K562 (cell line): ENCODE measurements around the gene DHX35. TPM values are rescaled to one million over a fixed set of nuclear protein-coding genes. Genes with fewer than 3 reads are reported as not detected.
A peak's percentile ranks its signal among the peaks of the same experiment; 100 is the strongest.

Experiments
- ATAC-seq: fragments of 200-7000 bp; cut with Tn5 transposase; 3 replicates; pipeline ENCODE4 v1.9.1; 2020; ENCODE audit warnings: moderate library complexity
- BruUV-seq: library from RNA; stranded (reverse); fragments of 400-500 nt; replicated peaks from 2 replicates; lab custom pipeline; 2021; lab: Mats Ljungman, UMichigan
- CTCF ChIA-PET: fragments of 300-600 bp; formaldehyde crosslinking; extraction: SDS; loops from one replicate; lab custom pipeline; 2021; ENCODE audit warnings: low intra/inter-chr PET ratio; lab: Yijun Ruan, JAX
- POLR2A ChIA-PET: fragments of 300-600, 350-650 bp; sonication (Branson Sonifier 250); formaldehyde crosslinking; extraction: SDS; loops from one replicate; lab custom pipeline; 2021; ENCODE audit warnings: antibody characterized with exemption, inconsistent platforms; lab: Yijun Ruan, JAX
- DNase-seq, 4 experiments: peaks; one replicate each; pipeline versions ENCODE4 v3.0.0 to v3.0.0-alpha.2; 2011 to 2018; ENCODE audit warnings: low spot score in 3 of 4, mixed read lengths in 3 of 4; ENCODE audit errors: extremely low read depth in 1 of 4
- FAIRE-seq: peaks from 2 replicates; lab custom pipeline; 2011; peaks lifted over from hg19 to GRCh38; lab: Jason Lieb, UNC
- H2AFZ ChIP-seq: 2 replicates; pipeline ENCODE4 v1.6.0; 2011; ENCODE audit warnings: low read depth, low read length, control low read depth, inconsistent platforms
- H3K27ac ChIP-seq: fragments of 200-600 bp; 3 replicates; pipeline ENCODE4 v1.8.0; 2011; ENCODE audit warnings: low read depth, mild to moderate bottlenecking, control low read depth, inconsistent platforms, low read length, moderate library complexity, mixed read lengths; ENCODE audit errors: extremely low read depth
- H3K27me3 ChIP-seq, 2 experiments: fragments of 300-600 bp in 1 of 2; 2 replicates in 1 of 2; 3 replicates in 1 of 2; pipeline versions ENCODE4 v1.6.0 to v1.8.0; 2011; ENCODE audit warnings: inconsistent platforms in 2 of 2, low read length in 2 of 2, mild to moderate bottlenecking in 1 of 2, mixed read lengths in 1 of 2, moderate library complexity in 1 of 2; ENCODE audit not compliant: control insufficient read depth in 2 of 2, insufficient read depth in 2 of 2
- H3K36me3 ChIP-seq: fragments of 300-600 bp; 3 replicates; pipeline ENCODE4 v1.8.0; 2011; ENCODE audit warnings: mild to moderate bottlenecking, low read length, inconsistent platforms; ENCODE audit not compliant: control insufficient read depth, insufficient read depth
- H3K4me1 ChIP-seq, 2 experiments: fragments of 200-600 bp in 1 of 2; replicated peaks in 1 of 2; 2 replicates in 1 of 2; 3 replicates in 1 of 2; pipeline versions ENCODE4 v1.5.1 to v1.8.0; 2011; ENCODE audit warnings: inconsistent platforms in 2 of 2, low read length in 2 of 2, mild to moderate bottlenecking in 1 of 2, mixed read lengths in 1 of 2, moderate library complexity in 1 of 2; ENCODE audit not compliant: control insufficient read depth in 2 of 2, insufficient read depth in 2 of 2
- H3K4me2 ChIP-seq: 2 replicates; pipeline ENCODE4 v1.6.1; 2011; ENCODE audit warnings: low read length, control low read depth, inconsistent platforms, mixed read lengths; ENCODE audit not compliant: insufficient read depth
- H3K4me3 ChIP-seq: fragments of 200-600 bp; sonication (generic), shearing (Covaris generic); 2 replicates; pipeline ENCODE4 v1.5.1; 2016; ENCODE audit warnings: control low read depth, inconsistent platforms
- H3K79me2 ChIP-seq: fragments of 200-600 bp; 3 replicates; pipeline ENCODE4 v1.8.0; 2011; ENCODE audit warnings: low read length, inconsistent platforms; ENCODE audit not compliant: control insufficient read depth, insufficient read depth
- H3K9ac ChIP-seq, 2 experiments: 2 replicates each; pipeline versions ENCODE4 v1.6.0 to v1.6.1; 2011; ENCODE audit warnings: low read depth in 2 of 2, low read length in 2 of 2, control low read depth in 1 of 2, inconsistent platforms in 1 of 2, mild to moderate bottlenecking in 1 of 2, mixed read lengths in 1 of 2; ENCODE audit not compliant: insufficient read depth in 1 of 2
- H3K9me1 ChIP-seq: one replicate; pipeline ENCODE4 v1.6.0; 2011; ENCODE audit warnings: inconsistent platforms, mild to moderate bottlenecking, low read length, moderate library complexity; ENCODE audit not compliant: control insufficient read depth, insufficient read depth
- H3K9me3 ChIP-seq: replicated peaks from 2 replicates; pipeline ENCODE4 v1.5.1; 2011; ENCODE audit warnings: low read depth, low read length, inconsistent platforms; ENCODE audit not compliant: control insufficient read depth, insufficient read depth
- H4K20me1 ChIP-seq: replicated peaks from 2 replicates; pipeline ENCODE4 v1.6.1; 2011; ENCODE audit warnings: low read length, inconsistent platforms, mixed read lengths; ENCODE audit not compliant: control insufficient read depth, insufficient read depth
- HOXB6 ChIP-seq: fragments of 250-450 bp; sonication (Bioruptor Pico); IDR thresholded peaks from 2 replicates; pipeline ENCODE4 v1.5.1; 2022; ENCODE audit warnings: mild to moderate bottlenecking, borderline replicate concordance
- NCOA2 ChIP-seq, 2 experiments: fragments of 450-650 bp; IDR thresholded peaks; 2 replicates each; pipeline ENCODE4 v1.6.1; 2018; ENCODE audit warnings: mild to moderate bottlenecking in 2 of 2, moderate library complexity in 1 of 2; ENCODE audit not compliant: partially characterized antibody in 2 of 2
- ZBTB1 ChIP-seq: sonication (generic); formaldehyde crosslinking; IDR thresholded peaks from 2 replicates; pipeline ENCODE4 v1.8.1; 2023; ENCODE audit warnings: missing genetic modification reagents, low read depth, mild to moderate bottlenecking, borderline replicate concordance
- WGBS: fragments of 100-300 bp; shearing (Covaris generic); methylation state at CpG from one replicate; pipeline ENCODE4 v1.1.6; 2016; ENCODE audit warnings: low coverage, mixed read lengths; ENCODE audit not compliant: insufficient coverage; ENCODE audit errors: missing lambda C conversion rate; 5-methylcytosine and 5-hydroxymethylcytosine counted together
- in situ Hi-C: fragments of 300-500 bp; cut with MboI; formaldehyde crosslinking; loops from 4 replicates; pipeline ENCODE4 v1.15.0; 2018; ENCODE audit warnings: inconsistent platforms, mixed read lengths
- intact Hi-C: fragments of 100-400 bp; cut with micrococcal nuclease; formaldehyde crosslinking; loops from 2 replicates; pipeline ENCODE4 v1.14.2; 2022
- polyA plus RNA-seq, 8 experiments: library from polyadenylated mRNA; depleted of rRNA in 4 of 8; stranded (reverse) in 5 of 8; unstranded in 3 of 8; fragments of >200 nt; fragmentation: Nextera tagmentation in 2 of 8; fragmentation: Illumina TruSeq in 1 of 8; extraction: Ambion mirVana in 2 of 8; extraction: Trizol in 1 of 8; gene quantifications; 2 replicates each; pipeline versions ENCODE4 v1.2.1 to v1.2.3, GENCODE V29; 2011 to 2014; ENCODE audit warnings: inconsistent platforms in 1 of 8, missing spikeins in 1 of 8
- total RNA-seq, 7 experiments: library from RNA; depleted of rRNA in 6 of 7; stranded (reverse); fragments of >200 nt in 6 of 7; fragmentation: Illumina TruSeq in 2 of 7; extraction: Trizol in 2 of 7; gene quantifications; 2 replicates each; pipeline versions ENCODE4 v1.2.1 to v1.2.3, GENCODE V29; 2011 to 2021; ENCODE audit warnings: low replicate concordance in 1 of 7
- TF ChIP-seq, protein P1 (sequence below): IDR thresholded peaks from 3 replicates; pipeline ENCODE4 v1.6.1; 2011; ENCODE audit warnings: borderline replicate concordance, mild to moderate bottlenecking, moderate library complexity; ENCODE audit not compliant: insufficient read length; ENCODE audit errors: extremely low read depth
- TF ChIP-seq, protein P2 (sequence below): fragments of 250-450 bp; sonication (Bioruptor Pico); IDR thresholded peaks from 2 replicates; pipeline ENCODE4 v1.8.0; 2022; ENCODE audit warnings: moderate library complexity, mild to moderate bottlenecking, inconsistent platforms
- TF ChIP-seq, protein P3 (sequence below): IDR thresholded peaks from 2 replicates; pipeline ENCODE4 v1.6.1; 2011; ENCODE audit warnings: borderline replicate concordance, low read depth, mild to moderate bottlenecking, moderate library complexity, low read length; ENCODE audit not compliant: insufficient read depth, poor library complexity, severe bottlenecking
- TF ChIP-seq, protein P4 (sequence below): fragments of 450-650 bp; formaldehyde crosslinking; IDR thresholded peaks from 2 replicates; pipeline ENCODE4 v1.4.0; 2020; ENCODE audit warnings: mild to moderate bottlenecking, moderate library complexity

Gene DHX35
- total and polyA plus RNA-seq, 9 of the 15 experiments (the other 6 are each of a cell fraction or from before 2014, with no cell fraction given) = 6.5 to 25.6 (median 16.9) TPM

DNA sequence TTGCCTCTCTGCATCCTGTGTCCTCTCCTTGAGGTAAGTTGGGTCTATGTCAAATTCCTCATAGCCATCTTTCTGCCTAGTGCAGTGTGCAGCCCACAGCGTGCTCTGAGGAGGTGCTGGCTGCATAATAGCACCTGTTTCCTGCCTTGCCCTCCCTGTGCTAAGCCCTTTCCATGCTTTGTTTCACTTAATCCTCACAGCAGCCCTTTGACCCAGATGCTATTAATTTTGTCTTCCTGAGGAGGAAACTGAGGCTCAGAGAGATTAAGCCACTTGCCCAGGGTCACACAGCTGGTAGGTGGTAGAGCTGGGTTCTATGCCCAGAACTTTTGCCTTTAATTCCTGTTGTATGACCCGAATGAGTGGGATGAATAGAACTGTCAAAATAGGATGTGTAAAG lies 22.5 kb upstream of the DHX35 start (continued):
- TF ChIP-seq, protein P1, sequence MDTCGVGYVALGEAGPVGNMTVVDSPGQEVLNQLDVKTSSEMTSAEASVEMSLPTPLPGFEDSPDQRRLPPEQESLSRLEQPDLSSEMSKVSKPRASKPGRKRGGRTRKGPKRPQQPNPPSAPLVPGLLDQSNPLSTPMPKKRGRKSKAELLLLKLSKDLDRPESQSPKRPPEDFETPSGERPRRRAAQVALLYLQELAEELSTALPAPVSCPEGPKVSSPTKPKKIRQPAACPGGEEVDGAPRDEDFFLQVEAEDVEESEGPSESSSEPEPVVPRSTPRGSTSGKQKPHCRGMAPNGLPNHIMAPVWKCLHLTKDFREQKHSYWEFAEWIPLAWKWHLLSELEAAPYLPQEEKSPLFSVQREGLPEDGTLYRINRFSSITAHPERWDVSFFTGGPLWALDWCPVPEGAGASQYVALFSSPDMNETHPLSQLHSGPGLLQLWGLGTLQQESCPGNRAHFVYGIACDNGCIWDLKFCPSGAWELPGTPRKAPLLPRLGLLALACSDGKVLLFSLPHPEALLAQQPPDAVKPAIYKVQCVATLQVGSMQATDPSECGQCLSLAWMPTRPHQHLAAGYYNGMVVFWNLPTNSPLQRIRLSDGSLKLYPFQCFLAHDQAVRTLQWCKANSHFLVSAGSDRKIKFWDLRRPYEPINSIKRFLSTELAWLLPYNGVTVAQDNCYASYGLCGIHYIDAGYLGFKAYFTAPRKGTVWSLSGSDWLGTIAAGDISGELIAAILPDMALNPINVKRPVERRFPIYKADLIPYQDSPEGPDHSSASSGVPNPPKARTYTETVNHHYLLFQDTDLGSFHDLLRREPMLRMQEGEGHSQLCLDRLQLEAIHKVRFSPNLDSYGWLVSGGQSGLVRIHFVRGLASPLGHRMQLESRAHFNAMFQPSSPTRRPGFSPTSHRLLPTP = no peak
- TF ChIP-seq HOXB6 (CRISPR knock-in tag) = no peak
- TF ChIP-seq NCOA2 (IDR thresholded peaks at IDR 0.05; ENCODE audit: partially characterized antibody in 2 of 2) = no peak
- TF ChIP-seq, protein P2, sequence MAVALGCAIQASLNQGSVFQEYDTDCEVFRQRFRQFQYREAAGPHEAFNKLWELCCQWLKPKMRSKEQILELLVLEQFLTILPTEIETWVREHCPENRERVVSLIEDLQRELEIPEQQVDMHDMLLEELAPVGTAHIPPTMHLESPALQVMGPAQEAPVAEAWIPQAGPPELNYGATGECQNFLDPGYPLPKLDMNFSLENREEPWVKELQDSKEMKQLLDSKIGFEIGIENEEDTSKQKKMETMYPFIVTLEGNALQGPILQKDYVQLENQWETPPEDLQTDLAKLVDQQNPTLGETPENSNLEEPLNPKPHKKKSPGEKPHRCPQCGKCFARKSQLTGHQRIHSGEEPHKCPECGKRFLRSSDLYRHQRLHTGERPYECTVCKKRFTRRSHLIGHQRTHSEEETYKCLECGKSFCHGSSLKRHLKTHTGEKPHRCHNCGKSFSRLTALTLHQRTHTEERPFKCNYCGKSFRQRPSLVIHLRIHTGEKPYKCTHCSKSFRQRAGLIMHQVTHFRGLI (CRISPR knock-in tag) = no peak

DNA sequence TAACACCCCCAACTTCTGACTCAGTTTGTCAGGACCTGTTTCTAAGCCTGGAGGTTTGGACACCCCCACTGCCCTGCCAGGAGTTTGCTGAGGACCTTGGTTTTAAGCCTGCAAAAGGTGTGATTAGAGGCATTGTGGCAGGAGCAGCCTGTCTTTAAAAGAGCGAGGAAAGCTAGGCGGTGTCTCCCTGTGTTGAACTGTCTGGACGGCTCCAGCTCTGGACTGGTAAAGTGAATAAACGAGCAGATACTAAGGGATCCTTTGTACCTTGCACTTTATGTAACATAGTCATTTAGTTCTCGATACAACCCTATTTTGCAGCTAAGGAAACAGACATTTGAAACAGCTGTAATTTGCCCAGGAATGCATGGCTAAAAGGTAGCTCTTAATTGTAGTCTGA lies 21.5 kb upstream of the DHX35 start:
- Histone ChIP-seq H3K36me3 (peaks cover 96% of the 10 kb centered on the region), H3K9me3 (no peaks in the 10 kb centered on the region), H3K9ac (0 out of 4 replicates have a peak overlapping the region, but pooled peaks of 1 of the 2 experiments have one; percentile 13), H3K27me3 (no peaks in the 10 kb centered on the region), H3K4me1 (peaks cover 0 to 29% of the 10 kb centered on the region in 2 experiments; a peak in 4 of 5 replicates), H2AFZ (no peak overlapping the region), H3K4me3 (no peak overlapping the region), H3K27ac (no peak overlapping the region), H4K20me1 (peaks cover 23% of the 10 kb centered on the region; the same call in 1 of the 2 replicates), H3K9me1 (peaks cover 4% of the 10 kb centered on the region), H3K4me2 (no peak overlapping the region), H3K79me2 (peaks cover 94% of the 10 kb centered on the region)
- CTCF ChIA-PET = no interaction called here
- FAIRE-seq (no peak), DNase-seq (no peak), ATAC-seq (no peak)
- POLR2A ChIA-PET = interaction anchor here (1.0 to 3.4 kb wide), 5 partner anchors 8 to 18 kb away, joined by 6 to 23 read pairs (median 7); partner anchors contain the start of gene FAM83D
- no TSS peak for BruUV-seq
- intact Hi-C loops (no loop called here), in situ Hi-C loops (no loop called here)
- WGBS = 77% methylated on average over 5 of the region's 5 CpGs
- TF ChIP-seq, protein P3, sequence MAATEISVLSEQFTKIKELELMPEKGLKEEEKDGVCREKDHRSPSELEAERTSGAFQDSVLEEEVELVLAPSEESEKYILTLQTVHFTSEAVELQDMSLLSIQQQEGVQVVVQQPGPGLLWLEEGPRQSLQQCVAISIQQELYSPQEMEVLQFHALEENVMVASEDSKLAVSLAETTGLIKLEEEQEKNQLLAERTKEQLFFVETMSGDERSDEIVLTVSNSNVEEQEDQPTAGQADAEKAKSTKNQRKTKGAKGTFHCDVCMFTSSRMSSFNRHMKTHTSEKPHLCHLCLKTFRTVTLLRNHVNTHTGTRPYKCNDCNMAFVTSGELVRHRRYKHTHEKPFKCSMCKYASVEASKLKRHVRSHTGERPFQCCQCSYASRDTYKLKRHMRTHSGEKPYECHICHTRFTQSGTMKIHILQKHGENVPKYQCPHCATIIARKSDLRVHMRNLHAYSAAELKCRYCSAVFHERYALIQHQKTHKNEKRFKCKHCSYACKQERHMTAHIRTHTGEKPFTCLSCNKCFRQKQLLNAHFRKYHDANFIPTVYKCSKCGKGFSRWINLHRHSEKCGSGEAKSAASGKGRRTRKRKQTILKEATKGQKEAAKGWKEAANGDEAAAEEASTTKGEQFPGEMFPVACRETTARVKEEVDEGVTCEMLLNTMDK = no peak
- TF ChIP-seq ZBTB1 (CRISPR knock-in tag) = no peak
- TF ChIP-seq, protein P4, sequence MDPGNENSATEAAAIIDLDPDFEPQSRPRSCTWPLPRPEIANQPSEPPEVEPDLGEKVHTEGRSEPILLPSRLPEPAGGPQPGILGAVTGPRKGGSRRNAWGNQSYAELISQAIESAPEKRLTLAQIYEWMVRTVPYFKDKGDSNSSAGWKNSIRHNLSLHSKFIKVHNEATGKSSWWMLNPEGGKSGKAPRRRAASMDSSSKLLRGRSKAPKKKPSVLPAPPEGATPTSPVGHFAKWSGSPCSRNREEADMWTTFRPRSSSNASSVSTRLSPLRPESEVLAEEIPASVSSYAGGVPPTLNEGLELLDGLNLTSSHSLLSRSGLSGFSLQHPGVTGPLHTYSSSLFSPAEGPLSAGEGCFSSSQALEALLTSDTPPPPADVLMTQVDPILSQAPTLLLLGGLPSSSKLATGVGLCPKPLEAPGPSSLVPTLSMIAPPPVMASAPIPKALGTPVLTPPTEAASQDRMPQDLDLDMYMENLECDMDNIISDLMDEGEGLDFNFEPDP = no peak
